ENCODE measurements around the gene CANT1.
"Not testable (repeated sequence)": the region's sequence is repeated elsewhere in the genome, so short reads cannot be mapped to it uniquely, and the experiment has no call there.

GRCh38 chr17:79021929-79022328 is 12.4 kb upstream of the CANT1 start:
- TF ChIP-seq POLR2AphosphoS5 (IDR thresholded peaks at IDR 0.05; ENCODE audit: low read depth, low read length); FOSL2 (CRISPR knock-in tag; IDR thresholded peaks at IDR 0.05); TCF7L2 (IDR thresholded peaks at IDR 0.05; ENCODE audit: low read depth, low read length); ZNF160 (CRISPR knock-in tag; IDR thresholded peaks at IDR 0.05); POLR2A (IDR thresholded peaks at IDR 0.05; ENCODE audit: insufficient read depth in 1 of 2, low read depth in 2 of 2, low read length in 2 of 2); ZNF337 (CRISPR knock-in tag; IDR thresholded peaks at IDR 0.05; ENCODE audit: borderline replicate concordance, low read depth): not testable (repeated sequence)
- TF ChIP-seq, protein P1, sequence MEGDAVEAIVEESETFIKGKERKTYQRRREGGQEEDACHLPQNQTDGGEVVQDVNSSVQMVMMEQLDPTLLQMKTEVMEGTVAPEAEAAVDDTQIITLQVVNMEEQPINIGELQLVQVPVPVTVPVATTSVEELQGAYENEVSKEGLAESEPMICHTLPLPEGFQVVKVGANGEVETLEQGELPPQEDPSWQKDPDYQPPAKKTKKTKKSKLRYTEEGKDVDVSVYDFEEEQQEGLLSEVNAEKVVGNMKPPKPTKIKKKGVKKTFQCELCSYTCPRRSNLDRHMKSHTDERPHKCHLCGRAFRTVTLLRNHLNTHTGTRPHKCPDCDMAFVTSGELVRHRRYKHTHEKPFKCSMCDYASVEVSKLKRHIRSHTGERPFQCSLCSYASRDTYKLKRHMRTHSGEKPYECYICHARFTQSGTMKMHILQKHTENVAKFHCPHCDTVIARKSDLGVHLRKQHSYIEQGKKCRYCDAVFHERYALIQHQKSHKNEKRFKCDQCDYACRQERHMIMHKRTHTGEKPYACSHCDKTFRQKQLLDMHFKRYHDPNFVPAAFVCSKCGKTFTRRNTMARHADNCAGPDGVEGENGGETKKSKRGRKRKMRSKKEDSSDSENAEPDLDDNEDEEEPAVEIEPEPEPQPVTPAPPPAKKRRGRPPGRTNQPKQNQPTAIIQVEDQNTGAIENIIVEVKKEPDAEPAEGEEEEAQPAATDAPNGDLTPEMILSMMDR (CRISPR knock-in tag; IDR thresholded peaks at IDR 0.05), result not testable (repeated sequence)
